NB4 (cell line): ENCODE data around the gene AP3B1.

ENCODE experiments used
- DNase-seq: peaks from one replicate; pipeline ENCODE4 v3.0.0; 2010; ENCODE audit warnings: low read depth
- H3K4me3 ChIP-seq: one replicate; pipeline ENCODE4 v1.5.1; 2011; ENCODE audit warnings: mild to moderate bottlenecking, low read depth, low read length, moderate library complexity
- MYC ChIP-seq: IDR thresholded peaks from 2 replicates; pipeline ENCODE4 v1.6.1; 2011; ENCODE audit warnings: low read depth, low read length
- POLR2A ChIP-seq: IDR thresholded peaks from 2 replicates; pipeline ENCODE4 v1.6.1; 2011; ENCODE audit warnings: mild to moderate bottlenecking; ENCODE audit not compliant: insufficient read length; ENCODE audit errors: extremely low read depth
- TF ChIP-seq, protein P1 (sequence below): IDR thresholded peaks from 2 replicates; pipeline ENCODE4 v1.6.1; 2011; ENCODE audit warnings: low read depth, low read length
- TF ChIP-seq, protein P2 (sequence below): IDR thresholded peaks from one replicate; pipeline ENCODE4 v1.5.1; 2012; ENCODE audit warnings: low read depth, low read length

The AP3B1 gene

DNA sequence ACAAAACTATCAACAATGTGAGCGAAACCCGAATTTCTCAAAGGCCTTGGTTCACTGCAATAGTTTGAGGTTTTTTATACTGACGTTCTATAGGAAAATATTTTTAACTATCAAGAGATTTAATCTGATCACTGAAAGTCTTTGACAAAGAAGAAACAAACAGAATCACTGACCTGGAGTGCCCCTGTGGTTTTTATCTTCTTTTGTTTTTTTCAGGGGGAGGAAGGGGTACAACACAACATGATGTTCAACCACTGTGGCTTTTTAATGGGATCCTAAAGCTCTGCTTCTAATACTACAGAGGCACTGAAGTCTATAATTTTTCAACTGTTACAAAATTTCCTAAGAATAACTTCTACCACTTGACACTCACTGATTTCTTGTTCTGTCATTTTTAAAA lies 185.9 kb downstream of the AP3B1 start:
- DNase-seq = no peak
- H3K4me3 ChIP-seq = no peak overlapping the region
- TF ChIP-seq, protein P1, sequence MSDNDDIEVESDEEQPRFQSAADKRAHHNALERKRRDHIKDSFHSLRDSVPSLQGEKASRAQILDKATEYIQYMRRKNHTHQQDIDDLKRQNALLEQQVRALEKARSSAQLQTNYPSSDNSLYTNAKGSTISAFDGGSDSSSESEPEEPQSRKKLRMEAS = no peak
- TF ChIP-seq MYC = no peak
- TF ChIP-seq, protein P2, sequence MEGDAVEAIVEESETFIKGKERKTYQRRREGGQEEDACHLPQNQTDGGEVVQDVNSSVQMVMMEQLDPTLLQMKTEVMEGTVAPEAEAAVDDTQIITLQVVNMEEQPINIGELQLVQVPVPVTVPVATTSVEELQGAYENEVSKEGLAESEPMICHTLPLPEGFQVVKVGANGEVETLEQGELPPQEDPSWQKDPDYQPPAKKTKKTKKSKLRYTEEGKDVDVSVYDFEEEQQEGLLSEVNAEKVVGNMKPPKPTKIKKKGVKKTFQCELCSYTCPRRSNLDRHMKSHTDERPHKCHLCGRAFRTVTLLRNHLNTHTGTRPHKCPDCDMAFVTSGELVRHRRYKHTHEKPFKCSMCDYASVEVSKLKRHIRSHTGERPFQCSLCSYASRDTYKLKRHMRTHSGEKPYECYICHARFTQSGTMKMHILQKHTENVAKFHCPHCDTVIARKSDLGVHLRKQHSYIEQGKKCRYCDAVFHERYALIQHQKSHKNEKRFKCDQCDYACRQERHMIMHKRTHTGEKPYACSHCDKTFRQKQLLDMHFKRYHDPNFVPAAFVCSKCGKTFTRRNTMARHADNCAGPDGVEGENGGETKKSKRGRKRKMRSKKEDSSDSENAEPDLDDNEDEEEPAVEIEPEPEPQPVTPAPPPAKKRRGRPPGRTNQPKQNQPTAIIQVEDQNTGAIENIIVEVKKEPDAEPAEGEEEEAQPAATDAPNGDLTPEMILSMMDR = no peak
- TF ChIP-seq POLR2A = no peak

DNA sequence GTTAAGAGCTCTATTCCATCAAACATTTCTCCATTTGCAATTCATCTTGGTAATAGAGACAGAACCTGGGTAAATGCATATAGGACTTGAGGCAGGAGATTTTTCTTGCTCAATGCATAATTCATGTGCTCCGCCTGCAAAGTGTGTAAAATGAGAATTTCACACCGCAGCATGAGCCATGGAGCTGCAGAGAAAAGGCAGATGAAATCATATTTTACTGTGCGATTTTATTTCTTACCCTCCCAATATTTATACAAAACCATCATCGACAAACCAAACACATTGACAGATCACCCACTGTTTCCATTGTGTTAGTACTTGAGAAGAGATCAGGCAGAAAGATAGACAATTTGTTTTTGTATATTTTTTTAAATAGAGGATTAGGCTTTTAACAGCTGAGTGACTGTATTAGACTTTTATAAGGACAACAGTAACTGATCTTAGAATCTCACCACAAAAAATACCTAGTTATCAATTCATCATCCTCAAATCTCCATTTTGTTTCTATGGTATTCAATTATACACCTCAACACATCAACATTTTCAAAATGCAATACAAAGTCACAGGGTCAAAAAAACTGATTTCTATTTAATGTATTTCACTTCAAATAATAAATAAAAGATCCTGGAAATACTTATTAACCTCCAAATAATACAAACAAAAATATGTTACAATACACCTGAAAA lies 191.1 kb downstream of the AP3B1 start:
- DNase-seq = no peak
- TF ChIP-seq POLR2A (no peak), MYC (no peak)
- TF ChIP-seq, protein P1 = no peak
- TF ChIP-seq, protein P2 = no peak
- no peak overlapping the region for H3K4me3 ChIP-seq

DNA sequence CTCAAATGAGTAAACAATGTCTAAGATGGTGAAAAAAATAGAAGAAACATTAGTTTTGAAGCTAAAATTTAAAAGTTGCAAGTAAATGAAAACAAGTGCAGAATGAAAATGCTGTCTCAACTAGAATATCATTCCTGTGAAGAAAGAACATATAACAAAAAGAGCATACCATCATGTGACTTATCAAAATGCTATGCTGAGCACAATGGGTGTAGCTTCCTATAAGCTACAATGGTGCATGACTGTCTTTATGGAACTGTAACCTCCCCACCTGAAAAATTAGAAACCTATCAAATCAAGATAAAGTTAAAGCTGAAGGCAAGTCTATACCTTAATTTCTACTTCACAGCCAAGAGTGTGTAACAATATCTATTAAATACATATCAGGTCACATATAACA lies 192.0 kb downstream of the AP3B1 start:
- DNase-seq = no peak
- H3K4me3 ChIP-seq = no peak overlapping the region
- TF ChIP-seq POLR2A (no peak), MYC (no peak)
- TF ChIP-seq, protein P1 = no peak
- TF ChIP-seq, protein P2 = no peak

DNA sequence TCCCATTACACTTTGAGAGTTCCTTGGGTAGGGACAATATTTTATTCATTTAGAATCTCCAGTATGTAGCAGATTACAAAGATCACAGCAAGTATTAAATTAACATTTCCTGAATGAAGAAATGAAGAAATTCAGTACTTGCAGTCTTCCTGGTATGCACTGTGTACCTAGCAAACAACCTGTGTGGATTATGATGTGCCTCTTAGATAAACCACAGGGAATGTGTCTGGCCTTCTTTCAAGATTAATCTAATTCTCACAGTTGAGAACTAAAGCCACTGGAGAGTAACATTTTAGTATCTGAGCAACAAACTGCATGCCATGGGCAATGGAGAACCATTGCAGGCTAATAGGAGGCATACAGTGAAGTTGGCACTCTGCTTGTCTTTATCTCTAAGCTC lies 199.4 kb downstream of the AP3B1 start:
- DNase-seq = no peak
- TF ChIP-seq, protein P1 = no peak
- no peak for TF ChIP-seq MYC
- TF ChIP-seq, protein P2 = no peak
- no peak for TF ChIP-seq POLR2A
- H3K4me3 ChIP-seq = no peak overlapping the region

DNA sequence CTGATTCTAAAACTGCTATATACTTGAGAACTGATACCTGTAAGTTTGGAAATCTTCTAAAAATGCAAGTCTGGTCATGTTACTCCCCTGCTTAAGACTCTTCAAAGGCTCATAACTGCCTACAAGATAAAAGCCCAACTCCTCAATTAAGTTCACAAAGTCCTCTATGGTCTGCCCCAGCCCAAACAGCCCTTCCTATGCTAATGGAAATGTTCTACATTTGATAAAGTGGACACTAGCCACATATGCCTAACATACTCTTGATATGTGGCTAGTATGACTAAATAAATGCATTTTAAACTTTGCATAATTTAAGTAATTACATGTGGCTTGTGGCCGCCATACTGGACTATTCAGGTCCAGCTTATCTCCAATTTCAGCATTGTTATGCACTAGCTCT lies 204.5 kb downstream of the AP3B1 start:
- no peak overlapping the region for H3K4me3 ChIP-seq
- TF ChIP-seq, protein P2 = no peak
- TF ChIP-seq, protein P1 = no peak
- no peak for TF ChIP-seq MYC
- TF ChIP-seq POLR2A = no peak
- DNase-seq = no peak
